Left lobe of liver (tissue), 2 donors: Measurements from ENCODE around the gene JUND. TPM values are rescaled to one million over a fixed set of nuclear protein-coding genes. Genes with fewer than 3 reads are reported as not detected.

Experiments used
- ATAC-seq: fragments of 200-7000 bp; cut with Tn5 transposase; one replicate; pipeline ENCODE4 v1.9.1; 2020; ENCODE audit warnings: mild to moderate bottlenecking, moderate library complexity
- DNase-seq: peaks from one replicate; pipeline ENCODE4 v3.0.0-alpha.2; 2020; ENCODE audit warnings: low spot score
- total RNA-seq: library from RNA; stranded (reverse); gene quantifications from one replicate; pipeline ENCODE4 v1.2.1, GENCODE V29; 2021
- donor health status: DM: no; HTN: no; CAD: no; lungs with moderate emphysema.
- donor health status: DM: no; HTN: yes; CAD: no.

Gene JUND
- total RNA-seq, 1 donor from 2014 or later: 47.4 TPM

- ATAC-seq (no peak), DNase-seq (no peak)
Observed at GRCh38 chr19:18309525-18310064, 28.2 kb upstream of the JUND start.

- no peak for ATAC-seq
- no peak for DNase-seq
Observed at GRCh38 chr19:18308948-18309325, 27.5 kb upstream of the JUND start.

- ATAC-seq (peak; percentile 73), DNase-seq (no peak)
Observed at GRCh38 chr19:18308051-18308947, 26.9 kb upstream of the JUND start.

- DNase-seq: no peak
Observed at GRCh38 chr19:18307271-18307681, 25.9 kb upstream of the JUND start.

GRCh38 chr19:18306888-18307260 lies 25.5 kb upstream of the JUND start:
- no peak for DNase-seq
- no peak for ATAC-seq

More at GRCh38 chr19:18307271-18307681, 25.9 kb upstream of the JUND start:
- ATAC-seq: no peak

- no peak for ATAC-seq
- no peak for DNase-seq
Observed at GRCh38 chr19:18306209-18306887, 24.9 kb upstream of the JUND start.

- ATAC-seq (peak; percentile 62), DNase-seq (peak; percentile 88)
Observed at GRCh38 chr19:18304458-18305310, 23.3 kb upstream of the JUND start.

GRCh38 chr19:18304208-18304457 lies 22.7 kb upstream of the JUND start:
- DNase-seq (no peak), ATAC-seq (peak; percentile 9)

GRCh38 chr19:18301718-18302111 lies 20.3 kb upstream of the JUND start:
- no peak for DNase-seq
- ATAC-seq: no peak

- DNase-seq: peak; percentile 96
- peak; percentile 81 for ATAC-seq
Observed at GRCh38 chr19:18300930-18301717, 19.7 kb upstream of the JUND start.

GRCh38 chr19:18299654-18300053 lies 18.2 kb upstream of the JUND start:
- ATAC-seq (no peak), DNase-seq (no peak)

GRCh38 chr19:18298601-18299000 lies 17.2 kb upstream of the JUND start:
- ATAC-seq (no peak), DNase-seq (no peak)

- ATAC-seq (no peak), DNase-seq (no peak)
Observed at GRCh38 chr19:18297308-18297707, 15.9 kb upstream of the JUND start.

GRCh38 chr19:18295034-18295451 lies 13.6 kb upstream of the JUND start:
- DNase-seq: no peak
- ATAC-seq: no peak

GRCh38 chr19:18294467-18294864 lies 13.0 kb upstream of the JUND start:
- ATAC-seq (no peak), DNase-seq (no peak)

GRCh38 chr19:18293642-18294466 lies 12.4 kb upstream of the JUND start:
- no peak for ATAC-seq

GRCh38 chr19:18292810-18293641 lies 11.6 kb upstream of the JUND start:
- ATAC-seq: peak; percentile 61
- peak; percentile 79 for DNase-seq

More at GRCh38 chr19:18293642-18294466, 12.4 kb upstream of the JUND start:
- no peak for DNase-seq

GRCh38 chr19:18292462-18292809 lies 11.0 kb upstream of the JUND start:
- peak; percentile 47 for ATAC-seq
- no peak for DNase-seq
